Measurements from ENCODE around the gene TCAF1. TPM values are rescaled to one million over a fixed set of nuclear protein-coding genes. Genes with fewer than 3 reads are reported as not detected.
"Not testable (repeated sequence)": the region's sequence is repeated elsewhere in the genome, so short reads cannot be mapped to it uniquely, and the experiment has no call there.

TCAF1 gene
- polyA plus RNA-seq, 1 donor from 2014 or later: 172 TPM

GRCh38 chr7:143877098-143877497, 24.9 kb downstream of the TCAF1 start:
- H4K20me1 ChIP-seq (ENCODE audit: insufficient read depth): peaks cover 8% of the 10 kb centered on the region
- H3K9me2 ChIP-seq (ENCODE audit: insufficient read depth, low read length): no peaks in the 10 kb centered on the region
- H3K36me3 ChIP-seq (ENCODE audit: insufficient read depth, low read length): peaks cover 20% of the 10 kb centered on the region
- H2AFZ ChIP-seq (ENCODE audit: low read depth, low read length): no peak overlapping the region
- no peaks in the 10 kb centered on the region for H3K27me3 ChIP-seq (ENCODE audit: insufficient read depth, low read depth, low read length)
- peaks cover 4% of the 10 kb centered on the region for H3F3A ChIP-seq (ENCODE audit: insufficient read depth, low read length, poor library complexity, severe bottlenecking)
- H3K4me2 ChIP-seq (ENCODE audit: low read length): no peak overlapping the region
- H3K9ac ChIP-seq (ENCODE audit: low read length): no peak overlapping the region
- TF ChIP-seq REST (IDR thresholded peaks at IDR 0.05; ENCODE audit: borderline replicate concordance) (no peak), CTCF (IDR thresholded peaks at IDR 0.05; ENCODE audit: poor library complexity, severe bottlenecking) (no peak), EP300 (conservative IDR thresholded peaks at IDR 0.05; ENCODE audit: poor library complexity, severe bottlenecking) (no peak), RAD21 (conservative IDR thresholded peaks at IDR 0.05) (no peak), SMC3 (conservative IDR thresholded peaks at IDR 0.05; ENCODE audit: poor library complexity) (no peak), POLR2AphosphoS5 (IDR thresholded peaks at IDR 0.05) (no peak), EZH2 (IDR thresholded peaks at IDR 0.05; ENCODE audit: borderline replicate concordance, insufficient read depth, low read length, poor library complexity, severe bottlenecking) (no peak), TAF1 (IDR thresholded peaks at IDR 0.05; ENCODE audit: low read depth) (no peak), MXI1 (conservative IDR thresholded peaks at IDR 0.05; ENCODE audit: poor library complexity, severe bottlenecking) (no peak)
- H3K4me3 ChIP-seq (ENCODE audit: low read length): no peak overlapping the region
- peaks cover 69% of the 10 kb centered on the region for H3K79me2 ChIP-seq (replicated peaks; ENCODE audit: insufficient read depth, low read length)
- no peaks in the 10 kb centered on the region for H3K9me3 ChIP-seq (ENCODE audit: low read length)
- no peak overlapping the region for H3K27ac ChIP-seq (ENCODE audit: low read length)

GRCh38 chr7:143876218-143876617, 25.8 kb downstream of the TCAF1 start:
- no peak for TF ChIP-seq SMC3 (conservative IDR thresholded peaks at IDR 0.05; ENCODE audit: poor library complexity)
- Histone ChIP-seq H3K79me2 (replicated peaks; ENCODE audit: insufficient read depth, low read length) (peaks cover 67% of the 10 kb centered on the region), H2AFZ (ENCODE audit: low read depth, low read length) (no peak overlapping the region), H3K9me3 (ENCODE audit: low read length) (no peaks in the 10 kb centered on the region), H3K27ac (ENCODE audit: low read length) (no peak overlapping the region), H3K4me2 (ENCODE audit: low read length) (no peak overlapping the region), H3K36me3 (ENCODE audit: insufficient read depth, low read length) (peaks cover 20% of the 10 kb centered on the region), H3K27me3 (ENCODE audit: insufficient read depth, low read depth, low read length) (no peaks in the 10 kb centered on the region), H3K4me3 (ENCODE audit: low read length) (no peak overlapping the region), H4K20me1 (ENCODE audit: insufficient read depth) (peaks cover 8% of the 10 kb centered on the region), H3K9me2 (ENCODE audit: insufficient read depth, low read length) (no peaks in the 10 kb centered on the region), H3K9ac (ENCODE audit: low read length) (no peak overlapping the region), H3F3A (ENCODE audit: insufficient read depth, low read length, poor library complexity, severe bottlenecking) (no peaks in the 10 kb centered on the region)

GRCh38 chr7:143873242-143873641, 28.7 kb downstream of the TCAF1 start:
- H3K9me2 ChIP-seq (ENCODE audit: insufficient read depth, low read length); H3K9ac ChIP-seq (ENCODE audit: low read length); H2AFZ ChIP-seq (ENCODE audit: low read depth, low read length); H4K20me1 ChIP-seq (ENCODE audit: insufficient read depth); H3K27me3 ChIP-seq (ENCODE audit: insufficient read depth, low read depth, low read length); H3K4me2 ChIP-seq (ENCODE audit: low read length); H3K27ac ChIP-seq (ENCODE audit: low read length); H3F3A ChIP-seq (ENCODE audit: insufficient read depth, low read length, poor library complexity, severe bottlenecking); H3K4me3 ChIP-seq (ENCODE audit: low read length); H3K9me3 ChIP-seq (ENCODE audit: low read length): not testable (repeated sequence)
- Histone ChIP-seq H3K36me3 (ENCODE audit: insufficient read depth, low read length) (peaks cover 14% of the 10 kb centered on the region), H3K79me2 (replicated peaks; ENCODE audit: insufficient read depth, low read length) (peaks cover 37% of the 10 kb centered on the region)

- not testable (repeated sequence) for H4K20me1 ChIP-seq (ENCODE audit: insufficient read depth); H3K27me3 ChIP-seq (ENCODE audit: insufficient read depth, low read depth, low read length)
Observed at GRCh38 chr7:143871534-143871933, 30.4 kb downstream of the TCAF1 start.

GRCh38 chr7:143857994-143858393, 44.0 kb downstream of the TCAF1 start:
- not testable (repeated sequence) for H4K20me1 ChIP-seq (ENCODE audit: insufficient read depth); H3F3A ChIP-seq (ENCODE audit: insufficient read depth, low read length, poor library complexity, severe bottlenecking); H3K27ac ChIP-seq (ENCODE audit: low read length); H2AFZ ChIP-seq (ENCODE audit: low read depth, low read length); H3K27me3 ChIP-seq (ENCODE audit: insufficient read depth, low read depth, low read length); H3K36me3 ChIP-seq (ENCODE audit: insufficient read depth, low read length); H3K4me3 ChIP-seq (ENCODE audit: low read length); H3K9ac ChIP-seq (ENCODE audit: low read length); H3K9me2 ChIP-seq (ENCODE audit: insufficient read depth, low read length); H3K9me3 ChIP-seq (ENCODE audit: low read length); H3K79me2 ChIP-seq (replicated peaks; ENCODE audit: insufficient read depth, low read length); H3K4me2 ChIP-seq (ENCODE audit: low read length)

More at GRCh38 chr7:143871534-143871933, 30.4 kb downstream of the TCAF1 start:
- H3K9me2 ChIP-seq (ENCODE audit: insufficient read depth, low read length); H3K27ac ChIP-seq (ENCODE audit: low read length); H3K4me2 ChIP-seq (ENCODE audit: low read length); H3F3A ChIP-seq (ENCODE audit: insufficient read depth, low read length, poor library complexity, severe bottlenecking); H3K9me3 ChIP-seq (ENCODE audit: low read length); H3K9ac ChIP-seq (ENCODE audit: low read length); H3K4me3 ChIP-seq (ENCODE audit: low read length); H2AFZ ChIP-seq (ENCODE audit: low read depth, low read length): not testable (repeated sequence)
- Histone ChIP-seq H3K79me2 (replicated peaks; ENCODE audit: insufficient read depth, low read length) (peaks cover 20% of the 10 kb centered on the region), H3K36me3 (ENCODE audit: insufficient read depth, low read length) (peaks cover 14% of the 10 kb centered on the region)

Data from neural cell (in vitro differentiated cells).